Neuronal stem cell (in vitro differentiated cells): ENCODE measurements around the gene SS18L1.
A peak's percentile ranks its signal among the peaks of the same experiment; 100 is the strongest.

Source experiments
- DNase-seq: peaks from one replicate; pipeline ENCODE4 v3.0.0-alpha.2; 2013; ENCODE audit warnings: low spot score
- H2AFZ ChIP-seq: one replicate; pipeline ENCODE4 v1.6.1; 2013; ENCODE audit warnings: mild to moderate bottlenecking, low read length, inconsistent platforms
- H2AK5ac ChIP-seq: 2 replicates; pipeline ENCODE4 v1.6.1; 2013; ENCODE audit warnings: low read depth, mild to moderate bottlenecking, inconsistent platforms, low read length, moderate library complexity, mixed read lengths
- H2BK120ac ChIP-seq: 2 replicates; pipeline ENCODE4 v1.6.1; 2013; ENCODE audit warnings: low read depth, mild to moderate bottlenecking, inconsistent platforms, low read length, moderate library complexity, mixed read lengths
- H2BK12ac ChIP-seq: one replicate; pipeline ENCODE4 v1.6.1; 2013; ENCODE audit warnings: low read length, inconsistent platforms
- H2BK15ac ChIP-seq: 2 replicates; pipeline ENCODE4 v1.6.1; 2013; ENCODE audit warnings: mild to moderate bottlenecking, low read length, inconsistent platforms, mixed read lengths
- H2BK5ac ChIP-seq: one replicate; pipeline ENCODE4 v1.6.1; 2013; ENCODE audit warnings: inconsistent platforms, mild to moderate bottlenecking, low read length, moderate library complexity
- H3K14ac ChIP-seq: one replicate; pipeline ENCODE4 v1.6.1; 2013; ENCODE audit warnings: low read length, inconsistent platforms
- H3K18ac ChIP-seq: 2 replicates; pipeline ENCODE4 v1.6.1; 2013; ENCODE audit warnings: low read length, inconsistent platforms
- H3K23ac ChIP-seq: 2 replicates; pipeline ENCODE4 v1.6.1; 2013; ENCODE audit warnings: low read depth, mild to moderate bottlenecking, mixed read lengths, low read length, inconsistent platforms; ENCODE audit not compliant: poor library complexity
- H3K27ac ChIP-seq: replicated peaks from 3 replicates; pipeline ENCODE4 v1.5.1; 2013; ENCODE audit warnings: low read length, inconsistent platforms
- H3K27me3 ChIP-seq, 3 experiments: 2 replicates each; pipeline ENCODE4 v1.6.1; 2013; ENCODE audit warnings: low read length in 3 of 3, mild to moderate bottlenecking in 2 of 3, inconsistent platforms in 1 of 3, low read depth in 1 of 3, mixed read lengths in 1 of 3, moderate library complexity in 1 of 3; ENCODE audit not compliant: control insufficient read depth in 3 of 3, insufficient read depth in 3 of 3
- H3K36me3 ChIP-seq, 2 donors: replicated peaks in 1 of 2; 2 replicates each; pipeline ENCODE4 v1.6.1; 2013; ENCODE audit warnings: low read length in 2 of 2; ENCODE audit not compliant: control insufficient read depth in 2 of 2, insufficient read depth in 2 of 2
- H3K4ac ChIP-seq: 2 replicates; pipeline ENCODE4 v1.6.1; 2013; ENCODE audit warnings: inconsistent platforms, mild to moderate bottlenecking, low read length, moderate library complexity
- H3K4me1 ChIP-seq, 2 donors: 1 replicate in 1 of 2; 2 replicates in 1 of 2; pipeline ENCODE4 v1.6.1; 2013; ENCODE audit warnings: low read length in 2 of 2, low read depth in 1 of 2; ENCODE audit not compliant: control insufficient read depth in 2 of 2, insufficient read depth in 1 of 2
- H3K4me2 ChIP-seq: one replicate; pipeline ENCODE4 v1.6.1; 2013; ENCODE audit warnings: mild to moderate bottlenecking, low read length, inconsistent platforms; ENCODE audit not compliant: insufficient read depth, poor library complexity, severe bottlenecking
- H3K4me3 ChIP-seq, 2 donors: 2 replicates each; pipeline ENCODE4 v1.5.1; 2013; ENCODE audit warnings: low read length in 2 of 2, mild to moderate bottlenecking in 2 of 2, inconsistent platforms in 1 of 2, moderate library complexity in 1 of 2
- H3K79me1 ChIP-seq: one replicate; pipeline ENCODE4 v1.6.1; 2013; ENCODE audit warnings: low read depth, mild to moderate bottlenecking, inconsistent platforms, low read length, moderate library complexity
- H3K9ac ChIP-seq: one replicate; pipeline ENCODE4 v1.6.1; 2013; ENCODE audit warnings: mild to moderate bottlenecking, low read depth, low read length, inconsistent platforms; ENCODE audit not compliant: poor library complexity
- H3K9me3 ChIP-seq, 2 donors: replicated peaks in 1 of 2; 2 replicates each; pipeline versions ENCODE3 to v1.6.1; 2013; ENCODE audit warnings: low read length in 2 of 2, mild to moderate bottlenecking in 2 of 2, inconsistent platforms in 1 of 2, low read depth in 1 of 2, mixed read lengths in 1 of 2, moderate library complexity in 1 of 2; ENCODE audit not compliant: control insufficient read depth in 2 of 2, insufficient read depth in 1 of 2
- H4K8ac ChIP-seq: one replicate; pipeline ENCODE4 v1.6.1; 2013; ENCODE audit warnings: low read depth, mild to moderate bottlenecking, inconsistent platforms, low read length, moderate library complexity
- H4K91ac ChIP-seq: one replicate; pipeline ENCODE4 v1.6.1; 2013; ENCODE audit warnings: low read length, low read depth, mild to moderate bottlenecking, inconsistent platforms; ENCODE audit not compliant: poor library complexity
- WGBS, 2 donors: extraction: QIAGEN DNeasy Blood & Tissue Kit; methylation state at CpG; one replicate each; pipeline ENCODE4 v1.1.7; 2013; ENCODE audit warnings: missing lambda C conversion rate in 2 of 2, mixed read lengths in 1 of 2; ENCODE audit not compliant: insufficient read length in 2 of 2, insufficient replicate concordance in 1 of 2; ENCODE audit errors: extremely low coverage in 2 of 2; 5-methylcytosine and 5-hydroxymethylcytosine counted together

Gene SS18L1

GRCh38 chr20:62123450-62124118 is 20.0 kb upstream of the SS18L1 start:
- Histone ChIP-seq H3K27me3 (no peaks in the 10 kb centered on the region), H3K9me3 (no peaks in the 10 kb centered on the region), H3K9ac (peak overlapping the region; percentile 96), H3K14ac (no peak overlapping the region), H2AFZ (no peak overlapping the region), H2BK12ac (no peak overlapping the region), H2AK5ac (no peak overlapping the region), H3K18ac (peak overlapping the region; percentile 100), H2BK5ac (no peak overlapping the region), H2BK15ac (no peak overlapping the region), H2BK120ac (no peak overlapping the region), H3K4me2 (peak overlapping the region; percentile 80), H3K79me1 (peaks cover 17% of the 10 kb centered on the region), H4K91ac (no peak overlapping the region), H3K4ac (no peak overlapping the region), H4K8ac (no peak overlapping the region), H3K23ac (no peak overlapping the region), H3K4me1 (peaks cover 10 to 13% of the 10 kb centered on the region in 2 donors), H3K4me3 (peak overlapping the region; percentile 87 to 93), H3K27ac (no peak overlapping the region), H3K36me3 (peaks cover 34 to 51% of the 10 kb centered on the region in 2 donors)
- WGBS, 2 donors, result no CpG with 5 or more reads among the region's 19 CpGs
- no peak for DNase-seq

- Histone ChIP-seq H3K36me3 (peaks cover 55 to 76% of the 10 kb centered on the region in 2 donors), H2AFZ (no peak overlapping the region), H3K4ac (no peak overlapping the region), H4K91ac (no peak overlapping the region), H3K4me1 (peaks cover 9 to 10% of the 10 kb centered on the region in 2 donors), H2BK12ac (no peak overlapping the region), H3K4me3 (no peak overlapping the region), H4K8ac (no peak overlapping the region), H2BK120ac (no peak overlapping the region), H3K14ac (no peak overlapping the region), H2BK5ac (no peak overlapping the region), H3K27me3 (no peaks in the 10 kb centered on the region), H2AK5ac (no peak overlapping the region), H2BK15ac (no peak overlapping the region), H3K4me2 (no peak overlapping the region), H3K27ac (no peak overlapping the region), H3K23ac (peak overlapping the region; percentile 75), H3K18ac (no peak overlapping the region), H3K9ac (peak overlapping the region; percentile 38), H3K79me1 (peaks cover 17% of the 10 kb centered on the region), H3K9me3 (no peaks in the 10 kb centered on the region)
- no CpG with 5 or more reads among the region's 20 CpGs for WGBS, 2 donors
- DNase-seq, result no peak
These were observed 17.4 kb upstream of the SS18L1 start for GRCh38 chr20:62126141-62126540.

DNA sequence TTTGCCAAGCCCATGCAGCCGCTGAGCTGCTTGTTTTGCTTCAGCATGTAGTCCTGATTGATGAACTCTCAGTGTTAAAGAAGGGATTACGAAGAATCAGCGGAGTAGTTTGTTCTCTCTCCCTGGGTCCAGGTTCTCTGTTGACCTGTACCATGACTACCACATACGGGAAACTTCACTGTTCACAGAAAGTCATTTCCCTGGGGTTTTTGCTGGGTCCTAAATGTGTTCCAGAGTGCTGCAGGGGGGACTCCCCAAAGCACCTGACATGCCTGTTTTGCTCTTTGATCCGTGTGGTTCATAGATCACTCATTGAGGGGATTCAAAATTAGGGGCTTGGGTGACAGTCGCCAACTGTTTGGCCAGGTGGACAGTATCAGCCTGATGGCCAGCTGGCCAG is 15.8 kb upstream of the SS18L1 start:
- no peak overlapping the region for H2BK120ac ChIP-seq
- peaks cover 71 to 93% of the 10 kb centered on the region in 2 donors for H3K36me3 ChIP-seq
- H3K27me3 ChIP-seq, result no peaks in the 10 kb centered on the region
- no CpG with 5 or more reads among the region's 6 CpGs for WGBS, 2 donors
- H2BK12ac ChIP-seq, result no peak overlapping the region
- H2BK15ac ChIP-seq, result no peak overlapping the region
- no peak overlapping the region for H3K9ac ChIP-seq
- H3K9me3 ChIP-seq, result no peaks in the 10 kb centered on the region
- no peak for DNase-seq
- H2AK5ac ChIP-seq, result no peak overlapping the region
- no peak overlapping the region for H4K91ac ChIP-seq
- peaks cover 22% of the 10 kb centered on the region for H3K79me1 ChIP-seq
- H3K18ac ChIP-seq, result no peak overlapping the region
- H3K4me3 ChIP-seq, result no peak overlapping the region
- H3K4me1 ChIP-seq, result peaks cover 9 to 10% of the 10 kb centered on the region in 2 donors
- H3K14ac ChIP-seq, result no peak overlapping the region
- H2BK5ac ChIP-seq, result no peak overlapping the region
- no peak overlapping the region for H3K4me2 ChIP-seq
- H3K23ac ChIP-seq, result no peak overlapping the region
- H3K4ac ChIP-seq, result no peak overlapping the region
- H2AFZ ChIP-seq, result no peak overlapping the region
- H4K8ac ChIP-seq, result no peak overlapping the region
- no peak overlapping the region for H3K27ac ChIP-seq

GRCh38 chr20:62128502-62128901 is 15.1 kb upstream of the SS18L1 start:
- Histone ChIP-seq H3K4me2 (no peak overlapping the region), H3K79me1 (peaks cover 21% of the 10 kb centered on the region), H3K23ac (no peak overlapping the region), H3K14ac (no peak overlapping the region), H2BK15ac (no peak overlapping the region), H3K9ac (no peak overlapping the region), H3K36me3 (peaks cover 74 to 100% of the 10 kb centered on the region in 2 donors), H3K27me3 (no peaks in the 10 kb centered on the region), H2AFZ (no peak overlapping the region), H4K8ac (no peak overlapping the region), H2BK5ac (no peak overlapping the region), H3K9me3 (no peaks in the 10 kb centered on the region), H2AK5ac (no peak overlapping the region), H2BK120ac (no peak overlapping the region), H3K4me1 (peaks cover 8 to 9% of the 10 kb centered on the region in 2 donors), H3K18ac (no peak overlapping the region), H2BK12ac (no peak overlapping the region), H3K4me3 (no peak overlapping the region), H3K4ac (no peak overlapping the region), H4K91ac (no peak overlapping the region), H3K27ac (no peak overlapping the region)
- WGBS, 2 donors, result no CpG with 5 or more reads among the region's 6 CpGs
- no peak for DNase-seq
